ENCODE results near the gene BTAF1. TPM values are rescaled to one million over a fixed set of nuclear protein-coding genes. Genes with fewer than 3 reads are reported as not detected.
A peak's percentile ranks its signal among the peaks of the same experiment; 100 is the strongest.

Gene BTAF1
- polyA plus RNA-seq, 1 experiment: 13.9 TPM

DNA sequence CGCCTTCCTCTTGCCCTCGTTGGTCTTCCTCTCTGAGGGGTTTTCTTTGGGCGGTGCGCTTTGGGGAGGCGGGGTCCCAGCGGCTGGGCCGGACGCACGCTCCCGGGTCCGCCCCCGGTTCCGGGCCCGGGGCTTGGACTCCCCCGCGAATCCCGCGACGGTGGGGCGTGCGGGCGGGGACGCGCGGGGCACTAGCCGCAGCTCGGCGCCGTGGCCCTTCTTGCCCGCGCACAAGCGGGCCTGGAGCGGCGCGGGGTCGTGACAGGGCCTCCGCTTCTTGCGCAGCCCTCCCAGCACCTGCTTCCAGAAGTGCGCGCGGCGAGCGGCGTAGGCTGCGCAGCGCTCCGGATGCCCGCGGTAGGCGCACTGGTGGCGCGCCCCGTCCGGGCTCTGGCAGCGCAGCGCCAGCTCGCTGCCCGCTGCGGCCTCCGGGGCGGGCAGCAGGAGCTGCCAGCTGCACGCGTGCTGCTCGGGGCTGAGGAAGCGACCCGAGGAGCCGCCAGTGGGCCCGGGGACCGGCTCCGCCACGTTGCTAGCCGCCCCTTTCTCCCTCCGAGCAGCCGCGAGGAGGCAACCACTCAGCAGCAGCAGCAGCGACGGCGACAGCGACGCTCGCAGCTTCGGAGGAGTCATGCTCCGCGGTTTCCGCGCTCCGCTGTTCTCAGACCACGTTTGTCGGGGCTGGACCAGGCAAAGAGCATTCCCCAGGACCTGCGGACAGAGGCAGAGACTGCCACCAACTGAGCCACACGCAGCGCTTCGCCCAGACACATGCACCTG, 15.0 kb upstream of the BTAF1 start:
- H3K36me3 ChIP-seq (ENCODE audit: control insufficient read depth, insufficient read depth, low read length): no peaks in the 10 kb centered on the region
- TF ChIP-seq, protein P1, sequence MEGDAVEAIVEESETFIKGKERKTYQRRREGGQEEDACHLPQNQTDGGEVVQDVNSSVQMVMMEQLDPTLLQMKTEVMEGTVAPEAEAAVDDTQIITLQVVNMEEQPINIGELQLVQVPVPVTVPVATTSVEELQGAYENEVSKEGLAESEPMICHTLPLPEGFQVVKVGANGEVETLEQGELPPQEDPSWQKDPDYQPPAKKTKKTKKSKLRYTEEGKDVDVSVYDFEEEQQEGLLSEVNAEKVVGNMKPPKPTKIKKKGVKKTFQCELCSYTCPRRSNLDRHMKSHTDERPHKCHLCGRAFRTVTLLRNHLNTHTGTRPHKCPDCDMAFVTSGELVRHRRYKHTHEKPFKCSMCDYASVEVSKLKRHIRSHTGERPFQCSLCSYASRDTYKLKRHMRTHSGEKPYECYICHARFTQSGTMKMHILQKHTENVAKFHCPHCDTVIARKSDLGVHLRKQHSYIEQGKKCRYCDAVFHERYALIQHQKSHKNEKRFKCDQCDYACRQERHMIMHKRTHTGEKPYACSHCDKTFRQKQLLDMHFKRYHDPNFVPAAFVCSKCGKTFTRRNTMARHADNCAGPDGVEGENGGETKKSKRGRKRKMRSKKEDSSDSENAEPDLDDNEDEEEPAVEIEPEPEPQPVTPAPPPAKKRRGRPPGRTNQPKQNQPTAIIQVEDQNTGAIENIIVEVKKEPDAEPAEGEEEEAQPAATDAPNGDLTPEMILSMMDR (IDR thresholded peaks at IDR 0.05; ENCODE audit: insufficient read depth, low read depth, low read length): peak; percentile 44; the same call in 1 of the 2 replicates
- ChIA-PET CTCF (interaction anchor here (0.6 to 1.2 kb wide), 10 partner anchors 9 to 1047 kb away, joined by 3 to 4 read pairs (median 3); partner anchors contain the start of gene BTAF1), POLR2A (interaction anchor here (0.6 kb wide), 1 partner anchor 39 kb away, joined by 3 read pairs; no protein-coding TSS in a partner anchor)
- peak overlapping the region; percentile 53 for H3K4me3 ChIP-seq (ENCODE audit: low read depth, low read length)
- no peak for DNase-seq (ENCODE audit: low read depth)
- no peaks in the 10 kb centered on the region; the same call in 1 of the 2 replicates for H3K27me3 ChIP-seq (ENCODE audit: control insufficient read depth, insufficient read depth, low read length)

- ChIA-PET CTCF (interaction anchor here (0.6 to 1.2 kb wide), 6 partner anchors 9 to 1047 kb away, joined by 3 to 4 read pairs (median 3); partner anchors contain the start of gene BTAF1), POLR2A (interaction anchor here (0.6 kb wide), 1 partner anchor 40 kb away, joined by 3 read pairs; no protein-coding TSS in a partner anchor)
- TF ChIP-seq, protein P1 (IDR thresholded peaks at IDR 0.05; ENCODE audit: insufficient read depth, low read depth, low read length): no peak
- DNase-seq (ENCODE audit: low read depth): no peak
- H3K4me3 ChIP-seq (ENCODE audit: low read depth, low read length): peak within 1 kb of the TSS; percentile 53
- H3K36me3 ChIP-seq (ENCODE audit: control insufficient read depth, insufficient read depth, low read length): no peaks in the 10 kb centered on the region
- H3K27me3 ChIP-seq (ENCODE audit: control insufficient read depth, insufficient read depth, low read length): no peaks in the 10 kb centered on the region; the same call in 1 of the 2 replicates
These were observed 14.4 kb upstream of the BTAF1 start, which contains the start of gene FGFBP3 for GRCh38 chr10:91909117-91909677. TSS of gene FGFBP3 (minus strand) at chr10:91909486. CDS start at chr10:91908969, 517 bp downstream.

DNA sequence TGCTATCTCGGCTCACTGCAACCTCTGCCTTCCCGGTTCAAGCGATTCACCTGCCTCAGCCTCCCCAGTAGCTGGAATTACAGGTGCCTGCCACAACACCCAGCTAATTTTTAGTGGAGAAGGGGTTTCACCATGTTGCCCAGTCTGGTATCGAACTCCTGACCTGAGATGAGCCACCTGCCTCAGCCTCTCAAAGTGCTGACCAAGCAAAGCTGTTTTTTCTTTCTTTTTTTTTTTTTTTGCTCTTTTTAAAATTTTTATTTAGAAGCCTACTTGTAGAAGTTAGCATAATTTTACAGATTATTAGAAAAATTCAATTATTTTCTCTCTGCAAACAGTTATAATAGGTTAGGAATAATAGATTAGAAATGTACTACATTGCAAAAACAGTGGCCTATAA, 13.1 kb upstream of the BTAF1 start:
- CTCF ChIA-PET: interaction anchor here (0.6 to 1.1 kb wide), 3 partner anchors 14 to 167 kb away, joined by 3 read pairs; no protein-coding TSS in a partner anchor
- no peaks in the 10 kb centered on the region; the same call in 1 of the 2 replicates for H3K27me3 ChIP-seq (ENCODE audit: control insufficient read depth, insufficient read depth, low read length)
- no peak overlapping the region for H3K4me3 ChIP-seq (ENCODE audit: low read depth, low read length)
- POLR2A ChIA-PET: interaction anchor here (0.7 kb wide), 1 partner anchor 504 kb away, joined by 6 read pairs; no protein-coding TSS in a partner anchor
- TF ChIP-seq, protein P1 (IDR thresholded peaks at IDR 0.05; ENCODE audit: insufficient read depth, low read depth, low read length): no peak
- no peaks in the 10 kb centered on the region for H3K36me3 ChIP-seq (ENCODE audit: control insufficient read depth, insufficient read depth, low read length)
- no peak for DNase-seq (ENCODE audit: low read depth)

DNA sequence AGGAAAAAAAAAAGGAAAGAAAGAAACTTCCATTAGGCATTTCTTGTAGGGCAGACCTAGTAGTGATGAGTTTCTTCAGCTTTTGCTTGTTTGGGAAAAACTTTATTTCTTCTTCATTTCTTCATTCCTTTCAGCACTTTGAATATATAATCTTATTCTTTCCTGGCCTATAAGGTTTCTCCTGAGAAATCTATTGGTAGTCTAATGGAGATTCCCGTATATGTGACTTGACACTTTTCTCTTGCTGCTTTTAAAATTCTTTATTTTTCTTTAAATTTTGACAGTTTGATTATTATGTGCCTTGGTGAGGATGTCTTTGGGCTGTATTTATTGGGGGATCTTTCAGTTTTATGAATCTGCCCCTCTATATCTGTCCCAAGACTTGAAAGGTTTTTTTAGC, 3.9 kb upstream of the BTAF1 start:
- Histone ChIP-seq H3K36me3 (ENCODE audit: control insufficient read depth, insufficient read depth, low read length) (no peaks in the 10 kb centered on the region), H3K4me3 (ENCODE audit: low read depth, low read length) (no peak overlapping the region), H3K27me3 (ENCODE audit: control insufficient read depth, insufficient read depth, low read length) (no peaks in the 10 kb centered on the region)
- ChIA-PET POLR2A (no interaction called here), CTCF (no interaction called here)
- no peak for DNase-seq (ENCODE audit: low read depth)
- TF ChIP-seq, protein P1 (IDR thresholded peaks at IDR 0.05; ENCODE audit: insufficient read depth, low read depth, low read length): no peak
